Activated gamma-delta T cell treated with anti-CD3 and anti-CD28 coated beads, Interleukin-2, amount 50 U/mL, for 16 hours (primary cell): ENCODE measurements around the gene TINCR.
"Not testable (repeated sequence)": the region's sequence is repeated elsewhere in the genome, so short reads cannot be mapped to it uniquely, and the experiment has no call there.

Experiments used
- DNase-seq: peaks from one replicate; pipeline ENCODE4 v3.0.0-alpha.2; 2020; ENCODE audit warnings: low read depth

Gene TINCR

GRCh38 chr19:5558101-5558621, 9.6 kb downstream of the TINCR start:
- DNase-seq = no peak

GRCh38 chr19:5557691-5558090, 10.1 kb downstream of the TINCR start:
- DNase-seq = no peak

GRCh38 chr19:5554828-5555227, 12.9 kb downstream of the TINCR start:
- DNase-seq = no peak

GRCh38 chr19:5553892-5554291, 13.9 kb downstream of the TINCR start:
- no peak for DNase-seq

GRCh38 chr19:5547881-5548280, 19.9 kb downstream of the TINCR start:
- DNase-seq = no peak

GRCh38 chr19:5545984-5546383, 21.8 kb downstream of the TINCR start:
- DNase-seq = no peak

GRCh38 chr19:5545051-5545450, 22.7 kb downstream of the TINCR start:
- DNase-seq = no peak

GRCh38 chr19:5542665-5543064, 25.1 kb downstream of the TINCR start:
- no peak for DNase-seq

GRCh38 chr19:5541456-5541855, 26.3 kb downstream of the TINCR start:
- no peak for DNase-seq

- DNase-seq = no peak
These were observed 27.5 kb downstream of the TINCR start for GRCh38 chr19:5540208-5540607.

- DNase-seq = no peak
These were observed 29.9 kb downstream of the TINCR start for GRCh38 chr19:5537870-5538269.

- DNase-seq = not testable (repeated sequence)
These were observed 30.7 kb downstream of the TINCR start for GRCh38 chr19:5536982-5537579.

GRCh38 chr19:5536337-5536894, 31.3 kb downstream of the TINCR start:
- no peak for DNase-seq

GRCh38 chr19:5534787-5535586, 32.8 kb downstream of the TINCR start:
- no peak for DNase-seq

- no peak for DNase-seq
These were observed 34.5 kb downstream of the TINCR start for GRCh38 chr19:5533257-5533656.

GRCh38 chr19:5530701-5531100, 37.1 kb downstream of the TINCR start:
- no peak for DNase-seq

GRCh38 chr19:5526691-5527090, 41.1 kb downstream of the TINCR start:
- no peak for DNase-seq

- DNase-seq = no peak
These were observed 43.7 kb downstream of the TINCR start for GRCh38 chr19:5524081-5524480.

GRCh38 chr19:5522106-5522505, 45.6 kb downstream of the TINCR start:
- DNase-seq = no peak

- no peak for DNase-seq
These were observed 47.3 kb downstream of the TINCR start for GRCh38 chr19:5520501-5520900.

- DNase-seq = no peak
These were observed 48.7 kb downstream of the TINCR start for GRCh38 chr19:5519076-5519475.

GRCh38 chr19:5515737-5516136, 52.0 kb downstream of the TINCR start:
- no peak for DNase-seq

GRCh38 chr19:5514001-5514400, 53.8 kb downstream of the TINCR start:
- no peak for DNase-seq
